GM23338 (cell line): ENCODE data around the gene APBA1. TPM values are rescaled to one million over a fixed set of nuclear protein-coding genes. Genes with fewer than 3 reads are reported as not detected.

Experiments used
- ATAC-seq: fragments of 200-7000 bp; cut with Tn5 transposase; 3 replicates; pipeline ENCODE4 v1.9.1; 2020
- DNase-seq: peaks from one replicate; pipeline ENCODE4 v3.0.0-alpha.2; 2015; ENCODE audit warnings: low spot score
- H2AFZ ChIP-seq: fragments of 200-600 bp; sonication (generic); 2 replicates; pipeline ENCODE4 v1.8.0; 2016; ENCODE audit warnings: antibody characterized with exemption, mild to moderate bottlenecking, moderate library complexity
- H3F3A ChIP-seq: fragments of 200-600 bp; sonication (generic); replicated peaks from 2 replicates; pipeline ENCODE4 v1.8.0; 2017; ENCODE audit warnings: antibody characterized with exemption, mixed run types, low read depth
- H3K27ac ChIP-seq: fragments of 200-600 bp; sonication (generic); 2 replicates; pipeline ENCODE4 v1.6.1; 2016; ENCODE audit warnings: low read depth
- H3K27me3 ChIP-seq: fragments of 200-600 bp; sonication (generic); 2 replicates; pipeline ENCODE4 v1.8.0; 2016; ENCODE audit warnings: mild to moderate bottlenecking, mixed run types, moderate library complexity; ENCODE audit not compliant: insufficient read depth
- H3K36me3 ChIP-seq: fragments of 200-600 bp; sonication (generic); 2 replicates; pipeline ENCODE4 v1.8.0; 2016; ENCODE audit warnings: mild to moderate bottlenecking; ENCODE audit not compliant: insufficient read depth
- H3K4me1 ChIP-seq: fragments of 200-600 bp; sonication (generic); 2 replicates; pipeline ENCODE4 v1.8.0; 2016; ENCODE audit warnings: mild to moderate bottlenecking, moderate library complexity; ENCODE audit not compliant: insufficient read depth
- H3K4me2 ChIP-seq: fragments of 200-600 bp; sonication (generic); 2 replicates; pipeline ENCODE4 v1.7.1; 2017; ENCODE audit warnings: mixed run types
- H3K4me3 ChIP-seq: fragments of 200-600 bp; sonication (generic); 2 replicates; pipeline ENCODE4 v1.6.1; 2016; ENCODE audit warnings: mixed run types
- H3K79me2 ChIP-seq: fragments of 200-600 bp; sonication (generic); replicated peaks from 2 replicates; pipeline ENCODE4 v1.8.0; 2017; ENCODE audit warnings: mild to moderate bottlenecking; ENCODE audit not compliant: insufficient read depth
- H3K9me2 ChIP-seq: fragments of 200-600 bp; sonication (generic); 2 replicates; pipeline ENCODE4 v1.8.0; 2017; ENCODE audit not compliant: insufficient read depth
- H4K20me1 ChIP-seq: fragments of 200-600 bp; sonication (generic); replicated peaks from 2 replicates; pipeline ENCODE4 v1.8.0; 2017; ENCODE audit warnings: mild to moderate bottlenecking; ENCODE audit not compliant: insufficient read depth
- H3K27ac Mint-ChIP-seq: 2 replicates; pipeline ENCODE4 v1.8.0; 2020; ENCODE audit warnings: inconsistent platforms, mild to moderate bottlenecking, moderate library complexity, mixed read lengths
- H3K27me3 Mint-ChIP-seq: 3 replicates; pipeline ENCODE4 v1.8.0; 2022; ENCODE audit warnings: low read depth, mild to moderate bottlenecking, moderate library complexity, mixed read lengths, inconsistent platforms; ENCODE audit not compliant: insufficient read depth, poor library complexity
- H3K36me3 Mint-ChIP-seq: 3 replicates; pipeline ENCODE4 v1.8.0; 2021; ENCODE audit warnings: low read depth, mild to moderate bottlenecking, inconsistent platforms, moderate library complexity, mixed read lengths
- H3K4me1 Mint-ChIP-seq: 3 replicates; pipeline ENCODE4 v1.8.0; 2020; ENCODE audit warnings: mild to moderate bottlenecking, inconsistent platforms, mixed read lengths
- H3K4me3 Mint-ChIP-seq: 3 replicates; pipeline ENCODE4 v1.8.0; 2021; ENCODE audit warnings: moderate library complexity, mild to moderate bottlenecking, inconsistent platforms, mixed read lengths
- H3K9me3 Mint-ChIP-seq: 3 replicates; pipeline ENCODE4 v1.8.0; 2020; ENCODE audit warnings: moderate library complexity, mild to moderate bottlenecking, inconsistent platforms, mixed read lengths
- CREB1 ChIP-seq: fragments of 250-450 bp; sonication (Bioruptor Pico); IDR thresholded peaks from 2 replicates; pipeline ENCODE4 v1.5.0; 2020; ENCODE audit warnings: low read depth, mild to moderate bottlenecking, moderate library complexity
- EZH2 ChIP-seq: fragments of 200-600 bp; sonication (generic); IDR thresholded peaks from one replicate; pipeline ENCODE4 v1.8.0; 2017; ENCODE audit warnings: antibody characterized with exemption, mild to moderate bottlenecking, low read depth; ENCODE audit not compliant: unreplicated experiment
- EZH2phosphoT487 ChIP-seq: fragments of 200-600 bp; sonication (generic); IDR thresholded peaks from one replicate; pipeline ENCODE4 v1.8.1; 2018; ENCODE audit warnings: antibody characterized with exemption; ENCODE audit not compliant: unreplicated experiment
- JUNB ChIP-seq: IDR thresholded peaks from one replicate; pipeline ENCODE4 v1.6.1; 2016; ENCODE audit warnings: antibody characterized with exemption; ENCODE audit not compliant: unreplicated experiment
- NANOG ChIP-seq: IDR thresholded peaks from 2 replicates; pipeline ENCODE4 v1.6.1; 2016; ENCODE audit warnings: antibody characterized with exemption, borderline replicate concordance
- POLR2AphosphoS5 ChIP-seq: IDR thresholded peaks from 2 replicates; pipeline ENCODE4 v1.6.1; 2016; ENCODE audit warnings: antibody characterized with exemption, low read depth
- REST ChIP-seq: IDR thresholded peaks from one replicate; pipeline ENCODE4 v1.6.1; 2018; ENCODE audit warnings: antibody characterized with exemption; ENCODE audit not compliant: unreplicated experiment
- STAT1 ChIP-seq: IDR thresholded peaks from one replicate; pipeline ENCODE4 v1.6.1; 2016; ENCODE audit warnings: antibody characterized with exemption; ENCODE audit not compliant: unreplicated experiment
- ZNF114 ChIP-seq: fragments of 250-450 bp; sonication (Bioruptor Pico); IDR thresholded peaks from 2 replicates; pipeline ENCODE4 v1.5.0; 2020; ENCODE audit warnings: mild to moderate bottlenecking, moderate library complexity
- ZNF331 ChIP-seq: fragments of 250-450 bp; sonication (Bioruptor Pico); IDR thresholded peaks from 2 replicates; pipeline ENCODE4 v1.5.0; 2020; ENCODE audit warnings: low read depth, mild to moderate bottlenecking, moderate library complexity
- polyA plus RNA-seq: library from polyadenylated mRNA; unstranded; fragments of >200 nt; fragmentation: Nextera tagmentation; extraction: Ambion mirVana; gene quantifications from 2 replicates; pipeline ENCODE4 v1.2.1, GENCODE V29; 2016
- total RNA-seq: library from RNA; depleted of rRNA; stranded (reverse); fragments of >200 nt; shearing (Covaris generic); gene quantifications from 2 replicates; pipeline ENCODE4 v1.2.3, GENCODE V29; 2014
- TF ChIP-seq, protein P1 (sequence below), 2 experiments: fragments of 200-600 bp in 1 of 2; sonication (generic) in 1 of 2; conservative IDR thresholded peaks; 2 replicates each; pipeline versions ENCODE4 v1.5.1 to v1.6.1; 2016 to 2017; ENCODE audit warnings: antibody characterized with exemption in 2 of 2, low read depth in 2 of 2, mild to moderate bottlenecking in 2 of 2, moderate library complexity in 1 of 2
- TF ChIP-seq, protein P2 (sequence below): IDR thresholded peaks from 2 replicates; pipeline ENCODE4 v1.6.1; 2016; ENCODE audit warnings: antibody characterized with exemption
- TF ChIP-seq, protein P3 (sequence below): fragments of 250-450 bp; sonication (Bioruptor Pico); IDR thresholded peaks from 2 replicates; pipeline ENCODE4 v1.5.0; 2020; ENCODE audit warnings: mild to moderate bottlenecking, moderate library complexity

Gene APBA1
- total and polyA plus RNA-seq, 2 experiments from 2014 or later: 0.26 to 1.0 TPM

- no peaks in the 10 kb centered on the region for H3F3A ChIP-seq
- H3K27me3 ChIP-seq: no peaks in the 10 kb centered on the region
- peaks cover 7% of the 10 kb centered on the region for H3K27me3 Mint-ChIP-seq
- H3K4me1 Mint-ChIP-seq: peaks cover 12% of the 10 kb centered on the region
- no peaks in the 10 kb centered on the region for H3K79me2 ChIP-seq
- H3K36me3 Mint-ChIP-seq: peaks cover 11% of the 10 kb centered on the region; the same call in 2 of the 3 replicates
- H3K9me3 Mint-ChIP-seq: no peaks in the 10 kb centered on the region
- H3K4me3 Mint-ChIP-seq: no peak overlapping the region
- DNase-seq (no peak), ATAC-seq (no peak)
- H3K9me2 ChIP-seq: peaks cover 4% of the 10 kb centered on the region; the same call in 1 of the 2 replicates
- H3K4me1 ChIP-seq: 0 out of 2 replicates have a peak, but pooled peaks cover 2% of the 10 kb centered on the region
- H4K20me1 ChIP-seq: no peaks in the 10 kb centered on the region
- H3K27ac Mint-ChIP-seq: no peak overlapping the region
- H3K4me2 ChIP-seq: no peak overlapping the region
- no peak overlapping the region for H3K4me3 ChIP-seq
- no peak overlapping the region for H2AFZ ChIP-seq
- H3K27ac ChIP-seq: no peak overlapping the region
- TF ChIP-seq JUNB (no peak), NANOG (no peak), REST (no peak), ZNF331 (CRISPR knock-in tag) (no peak), STAT1 (no peak), ZNF114 (CRISPR knock-in tag) (no peak), EZH2 (no peak), EZH2phosphoT487 (no peak), CREB1 (CRISPR knock-in tag) (no peak), POLR2AphosphoS5 (no peak)
- TF ChIP-seq, protein P1, sequence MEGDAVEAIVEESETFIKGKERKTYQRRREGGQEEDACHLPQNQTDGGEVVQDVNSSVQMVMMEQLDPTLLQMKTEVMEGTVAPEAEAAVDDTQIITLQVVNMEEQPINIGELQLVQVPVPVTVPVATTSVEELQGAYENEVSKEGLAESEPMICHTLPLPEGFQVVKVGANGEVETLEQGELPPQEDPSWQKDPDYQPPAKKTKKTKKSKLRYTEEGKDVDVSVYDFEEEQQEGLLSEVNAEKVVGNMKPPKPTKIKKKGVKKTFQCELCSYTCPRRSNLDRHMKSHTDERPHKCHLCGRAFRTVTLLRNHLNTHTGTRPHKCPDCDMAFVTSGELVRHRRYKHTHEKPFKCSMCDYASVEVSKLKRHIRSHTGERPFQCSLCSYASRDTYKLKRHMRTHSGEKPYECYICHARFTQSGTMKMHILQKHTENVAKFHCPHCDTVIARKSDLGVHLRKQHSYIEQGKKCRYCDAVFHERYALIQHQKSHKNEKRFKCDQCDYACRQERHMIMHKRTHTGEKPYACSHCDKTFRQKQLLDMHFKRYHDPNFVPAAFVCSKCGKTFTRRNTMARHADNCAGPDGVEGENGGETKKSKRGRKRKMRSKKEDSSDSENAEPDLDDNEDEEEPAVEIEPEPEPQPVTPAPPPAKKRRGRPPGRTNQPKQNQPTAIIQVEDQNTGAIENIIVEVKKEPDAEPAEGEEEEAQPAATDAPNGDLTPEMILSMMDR (conservative IDR thresholded peaks at IDR 0.05; ENCODE audit: low read depth in 2 of 2): no peak
- TF ChIP-seq, protein P2, sequence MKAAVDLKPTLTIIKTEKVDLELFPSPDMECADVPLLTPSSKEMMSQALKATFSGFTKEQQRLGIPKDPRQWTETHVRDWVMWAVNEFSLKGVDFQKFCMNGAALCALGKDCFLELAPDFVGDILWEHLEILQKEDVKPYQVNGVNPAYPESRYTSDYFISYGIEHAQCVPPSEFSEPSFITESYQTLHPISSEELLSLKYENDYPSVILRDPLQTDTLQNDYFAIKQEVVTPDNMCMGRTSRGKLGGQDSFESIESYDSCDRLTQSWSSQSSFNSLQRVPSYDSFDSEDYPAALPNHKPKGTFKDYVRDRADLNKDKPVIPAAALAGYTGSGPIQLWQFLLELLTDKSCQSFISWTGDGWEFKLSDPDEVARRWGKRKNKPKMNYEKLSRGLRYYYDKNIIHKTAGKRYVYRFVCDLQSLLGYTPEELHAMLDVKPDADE: no peak
- TF ChIP-seq, protein P3, sequence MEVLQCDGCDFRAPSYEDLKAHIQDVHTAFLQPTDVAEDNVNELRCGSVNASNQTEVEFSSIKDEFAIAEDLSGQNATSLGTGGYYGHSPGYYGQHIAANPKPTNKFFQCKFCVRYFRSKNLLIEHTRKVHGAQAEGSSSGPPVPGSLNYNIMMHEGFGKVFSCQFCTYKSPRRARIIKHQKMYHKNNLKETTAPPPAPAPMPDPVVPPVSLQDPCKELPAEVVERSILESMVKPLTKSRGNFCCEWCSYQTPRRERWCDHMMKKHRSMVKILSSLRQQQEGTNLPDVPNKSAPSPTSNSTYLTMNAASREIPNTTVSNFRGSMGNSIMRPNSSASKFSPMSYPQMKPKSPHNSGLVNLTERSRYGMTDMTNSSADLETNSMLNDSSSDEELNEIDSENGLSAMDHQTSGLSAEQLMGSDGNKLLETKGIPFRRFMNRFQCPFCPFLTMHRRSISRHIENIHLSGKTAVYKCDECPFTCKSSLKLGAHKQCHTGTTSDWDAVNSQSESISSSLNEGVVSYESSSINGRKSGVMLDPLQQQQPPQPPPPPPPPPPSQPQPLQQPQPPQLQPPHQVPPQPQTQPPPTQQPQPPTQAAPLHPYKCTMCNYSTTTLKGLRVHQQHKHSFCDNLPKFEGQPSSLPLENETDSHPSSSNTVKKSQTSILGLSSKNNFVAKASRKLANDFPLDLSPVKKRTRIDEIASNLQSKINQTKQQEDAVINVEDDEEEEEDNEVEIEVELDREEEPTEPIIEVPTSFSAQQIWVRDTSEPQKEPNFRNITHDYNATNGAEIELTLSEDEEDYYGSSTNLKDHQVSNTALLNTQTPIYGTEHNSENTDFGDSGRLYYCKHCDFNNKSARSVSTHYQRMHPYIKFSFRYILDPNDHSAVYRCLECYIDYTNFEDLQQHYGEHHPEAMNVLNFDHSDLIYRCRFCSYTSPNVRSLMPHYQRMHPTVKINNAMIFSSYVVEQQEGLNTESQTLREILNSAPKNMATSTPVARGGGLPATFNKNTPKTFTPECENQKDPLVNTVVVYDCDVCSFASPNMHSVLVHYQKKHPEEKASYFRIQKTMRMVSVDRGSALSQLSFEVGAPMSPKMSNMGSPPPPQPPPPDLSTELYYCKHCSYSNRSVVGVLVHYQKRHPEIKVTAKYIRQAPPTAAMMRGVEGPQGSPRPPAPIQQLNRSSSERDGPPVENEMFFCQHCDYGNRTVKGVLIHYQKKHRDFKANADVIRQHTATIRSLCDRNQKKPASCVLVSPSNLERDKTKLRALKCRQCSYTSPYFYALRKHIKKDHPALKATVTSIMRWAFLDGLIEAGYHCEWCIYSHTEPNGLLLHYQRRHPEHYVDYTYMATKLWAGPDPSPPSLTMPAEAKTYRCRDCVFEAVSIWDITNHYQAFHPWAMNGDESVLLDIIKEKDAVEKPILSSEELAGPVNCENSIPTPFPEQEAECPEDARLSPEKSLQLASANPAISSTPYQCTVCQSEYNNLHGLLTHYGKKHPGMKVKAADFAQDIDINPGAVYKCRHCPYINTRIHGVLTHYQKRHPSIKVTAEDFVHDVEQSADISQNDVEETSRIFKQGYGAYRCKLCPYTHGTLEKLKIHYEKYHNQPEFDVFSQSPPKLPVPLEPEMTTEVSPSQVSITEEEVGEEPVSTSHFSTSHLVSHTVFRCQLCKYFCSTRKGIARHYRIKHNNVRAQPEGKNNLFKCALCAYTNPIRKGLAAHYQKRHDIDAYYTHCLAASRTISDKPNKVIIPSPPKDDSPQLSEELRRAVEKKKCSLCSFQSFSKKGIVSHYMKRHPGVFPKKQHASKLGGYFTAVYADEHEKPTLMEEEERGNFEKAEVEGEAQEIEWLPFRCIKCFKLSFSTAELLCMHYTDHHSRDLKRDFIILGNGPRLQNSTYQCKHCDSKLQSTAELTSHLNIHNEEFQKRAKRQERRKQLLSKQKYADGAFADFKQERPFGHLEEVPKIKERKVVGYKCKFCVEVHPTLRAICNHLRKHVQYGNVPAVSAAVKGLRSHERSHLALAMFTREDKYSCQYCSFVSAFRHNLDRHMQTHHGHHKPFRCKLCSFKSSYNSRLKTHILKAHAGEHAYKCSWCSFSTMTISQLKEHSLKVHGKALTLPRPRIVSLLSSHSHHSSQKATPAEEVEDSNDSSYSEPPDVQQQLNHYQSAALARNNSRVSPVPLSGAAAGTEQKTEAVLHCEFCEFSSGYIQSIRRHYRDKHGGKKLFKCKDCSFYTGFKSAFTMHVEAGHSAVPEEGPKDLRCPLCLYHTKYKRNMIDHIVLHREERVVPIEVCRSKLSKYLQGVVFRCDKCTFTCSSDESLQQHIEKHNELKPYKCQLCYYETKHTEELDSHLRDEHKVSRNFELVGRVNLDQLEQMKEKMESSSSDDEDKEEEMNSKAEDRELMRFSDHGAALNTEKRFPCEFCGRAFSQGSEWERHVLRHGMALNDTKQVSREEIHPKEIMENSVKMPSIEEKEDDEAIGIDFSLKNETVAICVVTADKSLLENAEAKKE (CRISPR knock-in tag): no peak
- H3K36me3 ChIP-seq: no peaks in the 10 kb centered on the region
Observed at GRCh38 chr9:69389437-69389995, 282.7 kb downstream of the APBA1 start.
